Activated CD4-positive, alpha-beta T cell treated with anti-CD3 and anti-CD28 coated beads, Interleukin-2, amount 10 ng/mL, durations not matched to agents 24 days and 14 days (primary cell): Measurements from ENCODE around the gene HNRNPLL. TPM values are rescaled to one million over a fixed set of nuclear protein-coding genes. Genes with fewer than 3 reads are reported as not detected.
"Not testable (repeated sequence)": the region's sequence is repeated elsewhere in the genome, so short reads cannot be mapped to it uniquely, and the experiment has no call there.

Experiments
- DNase-seq: peaks from one replicate; pipeline ENCODE4 v3.0.0; 2022
- H3K27ac Mint-ChIP-seq: one replicate; pipeline ENCODE4 v1.8.0; 2022; ENCODE audit warnings: mild to moderate bottlenecking, mixed read lengths
- H3K27me3 Mint-ChIP-seq: one replicate; pipeline ENCODE4 v1.8.0; 2022; ENCODE audit warnings: mixed read lengths
- H3K36me3 Mint-ChIP-seq: one replicate; pipeline ENCODE4 v1.8.0; 2022; ENCODE audit warnings: low read depth, mild to moderate bottlenecking, mixed read lengths
- H3K4me1 Mint-ChIP-seq: one replicate; pipeline ENCODE4 v1.8.0; 2021; ENCODE audit warnings: mixed read lengths
- H3K4me3 Mint-ChIP-seq: one replicate; pipeline ENCODE4 v1.8.0; 2022; ENCODE audit warnings: mild to moderate bottlenecking, moderate library complexity, mixed read lengths
- H3K9me3 Mint-ChIP-seq: one replicate; pipeline ENCODE4 v1.8.0; 2021; ENCODE audit warnings: mixed read lengths
- intact Hi-C: fragments of 100-400 bp; cut with micrococcal nuclease; formaldehyde crosslinking; loops from one replicate; pipeline ENCODE4 v1.15.1; 2023
- total RNA-seq: library from RNA; stranded (reverse); gene quantifications from 2 replicates; pipeline ENCODE4 v1.2.3, GENCODE V29; 2022

The HNRNPLL gene
- total RNA-seq, 1 donor from 2014 or later = 80.3 TPM

GRCh38 chr2:38610851-38611801 is 8.4 kb upstream of the HNRNPLL start:
- H3K27me3 Mint-ChIP-seq = no peaks in the 10 kb centered on the region
- intact Hi-C loops = loop anchor here (1.0 to 2.0 kb wide), 2 partner anchors 16 to 42 kb away; no protein-coding TSS in a partner anchor
- DNase-seq = no peak
- no peak overlapping the region for H3K4me3 Mint-ChIP-seq
- H3K27ac Mint-ChIP-seq = no peak overlapping the region
- H3K36me3 Mint-ChIP-seq = no peaks in the 10 kb centered on the region
- peaks cover 42% of the 10 kb centered on the region for H3K4me1 Mint-ChIP-seq
- H3K9me3 Mint-ChIP-seq = peaks cover 7% of the 10 kb centered on the region

- Mint-ChIP-seq H3K4me3 (peak overlapping the region; percentile 10), H3K4me1 (peaks cover 39% of the 10 kb centered on the region), H3K27ac (peak overlapping the region; percentile 90)
- DNase-seq = peak; percentile 54
- H3K9me3 Mint-ChIP-seq, H3K36me3 Mint-ChIP-seq, intact Hi-C loops, H3K27me3 Mint-ChIP-seq: not testable (repeated sequence)
Observed at GRCh38 chr2:38609246-38609645, 6.5 kb upstream of the HNRNPLL start.

GRCh38 chr2:38608755-38609154 is 6.0 kb upstream of the HNRNPLL start:
- Mint-ChIP-seq H3K9me3 (peaks cover 7% of the 10 kb centered on the region), H3K27ac (peak overlapping the region; percentile 90), H3K4me3 (peak overlapping the region; percentile 10), H3K36me3 (no peaks in the 10 kb centered on the region), H3K4me1 (peaks cover 40% of the 10 kb centered on the region), H3K27me3 (no peaks in the 10 kb centered on the region)
- intact Hi-C loops = no loop called here
- DNase-seq = peak; percentile 45

GRCh38 chr2:38605298-38605830 is 2.6 kb upstream of the HNRNPLL start:
- no peak overlapping the region for H3K4me3 Mint-ChIP-seq
- intact Hi-C loops = no loop called here
- no peaks in the 10 kb centered on the region for H3K27me3 Mint-ChIP-seq
- H3K4me1 Mint-ChIP-seq = peaks cover 35% of the 10 kb centered on the region
- DNase-seq = peak; percentile 48
- H3K36me3 Mint-ChIP-seq = peaks cover 9% of the 10 kb centered on the region
- peaks cover 7% of the 10 kb centered on the region for H3K9me3 Mint-ChIP-seq
- H3K27ac Mint-ChIP-seq = no peak overlapping the region

- intact Hi-C loops = loop anchor here (1.0 to 5.0 kb wide), 8 partner anchors 22 to 148 kb away; partner anchors contain the start of gene SRSF7
- Mint-ChIP-seq H3K4me1 (peaks cover 39% of the 10 kb centered on the region), H3K27ac (peak overlapping the region; percentile 94), H3K36me3 (peaks cover 16% of the 10 kb centered on the region), H3K27me3 (no peaks in the 10 kb centered on the region), H3K9me3 (peaks cover under 1% of the 10 kb centered on the region), H3K4me3 (peak overlapping the region; percentile 97)
- DNase-seq = peak; percentile 95
Observed at GRCh38 chr2:38603402-38604290, 918 bp upstream of the HNRNPLL start.

- peaks cover 43% of the 10 kb centered on the region for H3K4me1 Mint-ChIP-seq
- no peaks in the 10 kb centered on the region for H3K27me3 Mint-ChIP-seq
- H3K27ac Mint-ChIP-seq = peak overlapping the region; percentile 89
- peaks cover 20% of the 10 kb centered on the region for H3K36me3 Mint-ChIP-seq
- H3K4me3 Mint-ChIP-seq = peak overlapping the region; percentile 97
- no peaks in the 10 kb centered on the region for H3K9me3 Mint-ChIP-seq
- intact Hi-C loops = loop anchor here (2.0 to 5.0 kb wide), 2 partner anchors 99 to 140 kb away; no protein-coding TSS in a partner anchor
- DNase-seq = peak; percentile 84
Observed at GRCh38 chr2:38602136-38602731, 494 bp downstream of the HNRNPLL start.

- DNase-seq = peak; percentile 63
- Mint-ChIP-seq H3K4me3 (peak overlapping the region; percentile 97), H3K9me3 (no peaks in the 10 kb centered on the region), H3K36me3 (peaks cover 21% of the 10 kb centered on the region), H3K27ac (peak overlapping the region; percentile 89), H3K4me1 (peaks cover 48% of the 10 kb centered on the region), H3K27me3 (no peaks in the 10 kb centered on the region)
- intact Hi-C loops = loop anchor here (2.0 to 5.0 kb wide), 2 partner anchors 99 to 141 kb away; no protein-coding TSS in a partner anchor
Observed at GRCh38 chr2:38601463-38602135, 1.1 kb downstream of the HNRNPLL start.

GRCh38 chr2:38600921-38601455 is 1.7 kb downstream of the HNRNPLL start:
- H3K4me1 Mint-ChIP-seq = peaks cover 53% of the 10 kb centered on the region
- peak; percentile 53 for DNase-seq
- no peaks in the 10 kb centered on the region for H3K9me3 Mint-ChIP-seq
- intact Hi-C loops = loop anchor here (5.0 kb wide), 1 partner anchor 141 kb away; no protein-coding TSS in a partner anchor
- peak overlapping the region; percentile 81 for H3K27ac Mint-ChIP-seq
- H3K36me3 Mint-ChIP-seq = peaks cover 23% of the 10 kb centered on the region
- no peaks in the 10 kb centered on the region for H3K27me3 Mint-ChIP-seq
- H3K4me3 Mint-ChIP-seq = peak overlapping the region; percentile 97

- H3K4me3 Mint-ChIP-seq = peak overlapping the region; percentile 97
- H3K9me3 Mint-ChIP-seq = no peaks in the 10 kb centered on the region
- H3K27ac Mint-ChIP-seq = peak overlapping the region; percentile 81
- peaks cover 53% of the 10 kb centered on the region for H3K4me1 Mint-ChIP-seq
- DNase-seq = peak; percentile 66
- intact Hi-C loops = loop anchor here (5.0 kb wide), 1 partner anchor 142 kb away; no protein-coding TSS in a partner anchor
- peaks cover 25% of the 10 kb centered on the region for H3K36me3 Mint-ChIP-seq
- H3K27me3 Mint-ChIP-seq = no peaks in the 10 kb centered on the region
Observed at GRCh38 chr2:38600242-38600891, 2.4 kb downstream of the HNRNPLL start.

- Mint-ChIP-seq H3K27me3 (no peaks in the 10 kb centered on the region), H3K27ac (no peak overlapping the region), H3K9me3 (no peaks in the 10 kb centered on the region), H3K4me1 (peaks cover 55% of the 10 kb centered on the region), H3K4me3 (peak overlapping the region; percentile 97), H3K36me3 (peaks cover 25% of the 10 kb centered on the region)
- intact Hi-C loops = loop anchor here (5.0 kb wide), 1 partner anchor 143 kb away; no protein-coding TSS in a partner anchor
- DNase-seq = peak; percentile 49
Observed at GRCh38 chr2:38599706-38600105, 3.0 kb downstream of the HNRNPLL start.

- peaks cover 54% of the 10 kb centered on the region for H3K4me1 Mint-ChIP-seq
- peak overlapping the region; percentile 97 for H3K4me3 Mint-ChIP-seq
- intact Hi-C loops = no loop called here
- peak overlapping the region; percentile 38 for H3K27ac Mint-ChIP-seq
- no peak for DNase-seq
- no peaks in the 10 kb centered on the region for H3K27me3 Mint-ChIP-seq
- H3K9me3 Mint-ChIP-seq = no peaks in the 10 kb centered on the region
- H3K36me3 Mint-ChIP-seq = peaks cover 25% of the 10 kb centered on the region
Observed at GRCh38 chr2:38598991-38599295, 3.8 kb downstream of the HNRNPLL start.
